Neural progenitor cell (in vitro differentiated cells): ENCODE data around the gene LYPLA2. TPM values are rescaled to one million over a fixed set of nuclear protein-coding genes. Genes with fewer than 3 reads are reported as not detected.
"Not testable (repeated sequence)": the region's sequence is repeated elsewhere in the genome, so short reads cannot be mapped to it uniquely, and the experiment has no call there.

Experiments used
- DNase-seq: peaks from one replicate; pipeline ENCODE4 v3.0.0-alpha.2; 2016; ENCODE audit warnings: low spot score
- H2AFZ ChIP-seq: fragments of 200-600 bp; sonication (generic); replicated peaks from 2 replicates; pipeline ENCODE4 v1.6.1; 2016; ENCODE audit warnings: antibody characterized with exemption
- H3F3A ChIP-seq: fragments of 200-600 bp; sonication (generic); 2 replicates; pipeline ENCODE4 v1.6.1; 2016; ENCODE audit warnings: antibody characterized with exemption, low read depth
- H3K27ac ChIP-seq: fragments of 200-600 bp; sonication (generic); 2 replicates; pipeline ENCODE4 v1.5.1; 2016; ENCODE audit warnings: mild to moderate bottlenecking
- H3K27me3 ChIP-seq: fragments of 200-600 bp; sonication (generic); 2 replicates; pipeline ENCODE4 v1.6.1; 2016; ENCODE audit warnings: mild to moderate bottlenecking, moderate library complexity
- H3K36me3 ChIP-seq: fragments of 200-600 bp; sonication (generic); 2 replicates; pipeline ENCODE4 v1.5.1; 2016
- H3K4me1 ChIP-seq: fragments of 200-600 bp; sonication (generic); 2 replicates; pipeline ENCODE4 v1.6.1; 2016; ENCODE audit warnings: mixed run types
- H3K4me2 ChIP-seq: fragments of 200-600 bp; sonication (generic); 2 replicates; pipeline ENCODE4 v1.6.1; 2016
- H3K4me3 ChIP-seq: fragments of 200-600 bp; sonication (generic); 2 replicates; pipeline ENCODE4 v1.5.1; 2016
- H3K79me2 ChIP-seq: fragments of 200-600 bp; sonication (generic); 2 replicates; pipeline ENCODE4 v1.6.1; 2016; ENCODE audit warnings: low read depth
- H3K9ac ChIP-seq: fragments of 200-600 bp; sonication (generic); 2 replicates; pipeline ENCODE4 v1.6.1; 2016
- H3K9me3 ChIP-seq: fragments of 200-600 bp; sonication (generic); 2 replicates; pipeline ENCODE4 v1.5.1; 2016; ENCODE audit warnings: low read depth
- H4K20me1 ChIP-seq: fragments of 200-600 bp; sonication (generic); 2 replicates; pipeline ENCODE4 v1.6.1; 2016; ENCODE audit warnings: low read depth
- H3K27ac Mint-ChIP-seq: 3 replicates; pipeline ENCODE4 v1.8.0; 2021; ENCODE audit warnings: mixed read lengths
- H3K27me3 Mint-ChIP-seq: 2 replicates; pipeline ENCODE4 v1.8.0; 2022; ENCODE audit warnings: low read depth, mild to moderate bottlenecking, inconsistent platforms, moderate library complexity, mixed read lengths; ENCODE audit not compliant: insufficient read depth
- H3K36me3 Mint-ChIP-seq: 3 replicates; pipeline ENCODE4 v1.8.0; 2021; ENCODE audit warnings: mixed read lengths
- H3K4me1 Mint-ChIP-seq: 3 replicates; pipeline ENCODE4 v1.8.0; 2021; ENCODE audit warnings: mixed read lengths
- H3K4me3 Mint-ChIP-seq: 3 replicates; pipeline ENCODE4 v1.8.0; 2021; ENCODE audit warnings: mild to moderate bottlenecking, moderate library complexity, mixed read lengths
- H3K9me3 Mint-ChIP-seq: 3 replicates; pipeline ENCODE4 v1.8.0; 2020; ENCODE audit warnings: mixed read lengths
- EZH2 ChIP-seq: fragments of 200-600 bp; sonication (generic); IDR thresholded peaks from 2 replicates; pipeline ENCODE4 v1.6.1; 2017; ENCODE audit warnings: antibody characterized with exemption, mild to moderate bottlenecking, moderate library complexity
- EZH2phosphoT487 ChIP-seq: fragments of 200-600 bp; sonication (generic); IDR thresholded peaks from 2 replicates; pipeline ENCODE4 v1.6.1; 2017; ENCODE audit warnings: antibody characterized with exemption
- total RNA-seq: library from RNA; depleted of rRNA; stranded (reverse); fragments of >200 nt; gene quantifications from 2 replicates; pipeline ENCODE4 v1.2.3, GENCODE V29; 2015; ENCODE audit warnings: low replicate concordance
- TF ChIP-seq, protein P1 (sequence below): fragments of 200-600 bp; sonication (generic); IDR thresholded peaks from 2 replicates; pipeline ENCODE4 v1.5.1; 2017; ENCODE audit warnings: antibody characterized with exemption, mild to moderate bottlenecking

Gene LYPLA2
- total RNA-seq, 1 donor from 2014 or later: 41.8 TPM

DNA sequence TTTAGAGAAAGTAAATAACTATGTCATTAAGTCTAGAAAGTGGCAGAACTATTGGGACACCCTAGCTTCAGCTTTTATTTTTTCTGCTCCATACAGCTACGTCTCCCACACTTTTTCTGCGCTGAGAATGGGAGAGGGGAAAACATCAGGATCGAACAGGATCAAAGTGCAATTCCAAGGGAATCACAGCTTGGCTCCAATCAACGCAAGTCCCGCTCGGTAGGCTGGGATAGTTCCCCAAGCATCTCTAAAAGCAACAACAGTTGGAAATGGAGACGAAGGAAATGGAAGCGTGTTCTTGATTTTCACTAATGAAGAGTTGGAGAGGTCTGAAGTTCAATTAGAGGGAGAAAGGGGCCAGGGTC lies 33.7 kb downstream of the LYPLA2 start:
- Histone ChIP-seq H3K27me3 (no peaks in the 10 kb centered on the region), H3K9ac (peak overlapping the region; percentile 87), H4K20me1 (peaks cover 3% of the 10 kb centered on the region), H3F3A (peaks cover 13% of the 10 kb centered on the region), H3K4me3 (peak overlapping the region; percentile 92), H3K9me3 (no peaks in the 10 kb centered on the region), H3K4me2 (peak overlapping the region; percentile 94), H3K36me3 (no peaks in the 10 kb centered on the region), H2AFZ (peak overlapping the region; percentile 52), H3K27ac (peak overlapping the region; percentile 32), H3K4me1 (peaks cover 6% of the 10 kb centered on the region), H3K79me2 (peaks cover 17% of the 10 kb centered on the region)
- no peaks in the 10 kb centered on the region for H3K36me3 Mint-ChIP-seq
- no peaks in the 10 kb centered on the region for H3K9me3 Mint-ChIP-seq
- TF ChIP-seq, protein P1, sequence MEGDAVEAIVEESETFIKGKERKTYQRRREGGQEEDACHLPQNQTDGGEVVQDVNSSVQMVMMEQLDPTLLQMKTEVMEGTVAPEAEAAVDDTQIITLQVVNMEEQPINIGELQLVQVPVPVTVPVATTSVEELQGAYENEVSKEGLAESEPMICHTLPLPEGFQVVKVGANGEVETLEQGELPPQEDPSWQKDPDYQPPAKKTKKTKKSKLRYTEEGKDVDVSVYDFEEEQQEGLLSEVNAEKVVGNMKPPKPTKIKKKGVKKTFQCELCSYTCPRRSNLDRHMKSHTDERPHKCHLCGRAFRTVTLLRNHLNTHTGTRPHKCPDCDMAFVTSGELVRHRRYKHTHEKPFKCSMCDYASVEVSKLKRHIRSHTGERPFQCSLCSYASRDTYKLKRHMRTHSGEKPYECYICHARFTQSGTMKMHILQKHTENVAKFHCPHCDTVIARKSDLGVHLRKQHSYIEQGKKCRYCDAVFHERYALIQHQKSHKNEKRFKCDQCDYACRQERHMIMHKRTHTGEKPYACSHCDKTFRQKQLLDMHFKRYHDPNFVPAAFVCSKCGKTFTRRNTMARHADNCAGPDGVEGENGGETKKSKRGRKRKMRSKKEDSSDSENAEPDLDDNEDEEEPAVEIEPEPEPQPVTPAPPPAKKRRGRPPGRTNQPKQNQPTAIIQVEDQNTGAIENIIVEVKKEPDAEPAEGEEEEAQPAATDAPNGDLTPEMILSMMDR: no peak
- no peak for TF ChIP-seq EZH2
- H3K27me3 Mint-ChIP-seq: no peaks in the 10 kb centered on the region
- peaks cover 16% of the 10 kb centered on the region for H3K4me1 Mint-ChIP-seq
- DNase-seq: peak; percentile 8
- peak overlapping the region; percentile 96 for H3K27ac Mint-ChIP-seq
- peak overlapping the region; percentile 98 for H3K4me3 Mint-ChIP-seq

DNA sequence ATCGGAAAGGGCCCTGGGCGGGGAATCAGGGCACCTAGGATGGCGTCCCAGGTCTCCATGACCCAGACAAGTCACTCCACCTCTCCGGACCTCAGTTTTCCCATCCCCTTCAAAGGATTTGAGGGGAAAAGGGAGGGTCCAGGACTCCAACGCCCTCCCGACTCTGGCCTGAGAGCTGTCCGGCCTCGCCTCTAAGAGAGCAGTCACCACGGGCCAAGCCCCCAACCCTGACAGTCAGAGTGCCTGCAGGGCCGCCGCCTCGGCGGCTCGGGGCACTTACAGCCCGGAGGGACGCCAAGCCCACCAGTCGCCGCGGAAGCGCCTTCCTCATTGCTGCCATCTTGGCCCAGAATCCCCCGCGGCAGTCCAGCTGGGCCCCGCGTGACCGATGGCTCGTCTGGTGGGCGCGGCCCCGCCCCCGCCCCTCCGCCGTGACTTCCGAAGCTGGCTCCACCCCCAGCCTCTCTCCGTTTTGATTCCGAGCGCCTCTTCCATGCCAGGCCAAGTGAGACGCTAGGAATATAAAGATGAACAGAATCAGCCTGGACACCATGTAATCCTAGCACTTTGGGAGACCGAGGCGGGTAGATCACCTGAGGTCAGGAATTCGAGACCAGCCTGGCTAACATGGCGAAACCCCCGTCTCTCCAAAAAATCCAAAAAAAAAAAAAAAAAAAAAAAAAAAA lies 34.3 kb downstream of the LYPLA2 start, which contains the start of gene HMGCL:
HMGCL (minus strand) TSS at position 354 of the 686 bp plus-strand sequence; CDS start at position 340, 14 bp downstream.
- H3K36me3 Mint-ChIP-seq: no peaks in the 10 kb centered on the region

DNA sequence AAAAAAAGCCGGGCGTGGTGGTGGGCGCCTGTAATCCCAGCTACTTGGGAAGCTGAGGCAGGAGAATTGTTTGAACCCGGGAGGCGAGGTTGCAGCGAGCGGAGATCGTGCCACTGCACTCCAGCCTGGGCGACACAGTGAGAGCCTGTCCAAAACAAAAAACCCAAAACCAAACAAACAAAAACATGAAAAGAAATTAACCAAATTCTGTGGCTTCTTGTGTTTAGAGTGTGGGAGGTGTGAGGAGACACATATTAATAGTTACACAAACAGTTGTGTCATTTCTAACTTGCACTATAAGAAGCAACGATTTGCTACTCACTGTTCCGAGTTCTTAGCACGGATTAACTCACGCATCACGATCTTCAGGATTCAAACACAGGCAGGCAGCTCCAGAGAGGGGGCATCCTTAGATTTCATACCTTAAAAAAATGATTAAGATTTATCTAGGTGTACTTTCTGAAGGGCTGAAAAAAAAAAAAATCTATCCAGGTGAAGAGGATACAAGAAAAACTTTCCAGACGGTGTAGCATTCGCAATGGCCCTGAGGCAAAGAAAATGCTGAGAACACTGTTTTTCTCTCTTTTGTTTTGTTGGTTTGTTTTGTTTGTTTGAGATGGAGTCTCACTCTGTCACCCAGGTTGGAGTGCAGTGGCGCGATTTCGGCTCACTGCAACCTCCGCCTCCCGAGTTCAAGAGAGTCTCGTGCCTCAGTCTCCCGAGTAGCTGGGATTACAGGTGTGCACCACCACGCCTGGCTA lies 35.0 kb downstream of the LYPLA2 start:
- peaks cover 16% of the 10 kb centered on the region for H3K4me1 Mint-ChIP-seq
- Histone ChIP-seq H3K4me1 (peaks cover 11% of the 10 kb centered on the region), H4K20me1 (peaks cover 3% of the 10 kb centered on the region), H3K27ac (no peak overlapping the region), H2AFZ (peak overlapping the region; percentile 29), H3K27me3 (no peaks in the 10 kb centered on the region), H3K4me2 (peak overlapping the region; percentile 94), H3K9me3 (no peaks in the 10 kb centered on the region), H3F3A (peaks cover 13% of the 10 kb centered on the region), H3K79me2 (peaks cover 17% of the 10 kb centered on the region), H3K4me3 (peak overlapping the region; percentile 92), H3K36me3 (no peaks in the 10 kb centered on the region), H3K9ac (no peak overlapping the region)
- peak overlapping the region; percentile 98 for H3K4me3 Mint-ChIP-seq
- no peaks in the 10 kb centered on the region for H3K9me3 Mint-ChIP-seq
- H3K36me3 Mint-ChIP-seq: no peaks in the 10 kb centered on the region
- TF ChIP-seq EZH2phosphoT487 (no peak), EZH2 (no peak)
- TF ChIP-seq, protein P1: no peak
- peak overlapping the region; percentile 35 for H3K27ac Mint-ChIP-seq
- H3K27me3 Mint-ChIP-seq: no peaks in the 10 kb centered on the region
- no peak for DNase-seq

More for the DNA sequence above, 34.3 kb downstream of the LYPLA2 start, which contains the start of gene HMGCL:
- H3K27me3 Mint-ChIP-seq: no peaks in the 10 kb centered on the region
- Histone ChIP-seq H4K20me1 (peaks cover 3% of the 10 kb centered on the region), H3K4me1 (peaks cover 9% of the 10 kb centered on the region), H3K4me3 (peak within 1 kb of the TSS; percentile 92), H3K4me2 (peak within 1 kb of the TSS; percentile 94), H3K27ac (peak within 1 kb of the TSS; percentile 32), H3K79me2 (peaks cover 17% of the 10 kb centered on the region), H3F3A (peaks cover 13% of the 10 kb centered on the region), H3K9me3 (no peaks in the 10 kb centered on the region), H3K9ac (peak within 1 kb of the TSS; percentile 87), H2AFZ (peak within 1 kb of the TSS; percentile 52), H3K27me3 (no peaks in the 10 kb centered on the region), H3K36me3 (no peaks in the 10 kb centered on the region)
- H3K9me3 Mint-ChIP-seq: no peaks in the 10 kb centered on the region
- TF ChIP-seq EZH2phosphoT487 (no peak), EZH2 (no peak)
- H3K4me3 Mint-ChIP-seq: peak within 1 kb of the TSS; percentile 98
- H3K27ac Mint-ChIP-seq: peak within 1 kb of the TSS; percentile 96
- peaks cover 16% of the 10 kb centered on the region for H3K4me1 Mint-ChIP-seq
- DNase-seq: peak; percentile 93

DNA sequence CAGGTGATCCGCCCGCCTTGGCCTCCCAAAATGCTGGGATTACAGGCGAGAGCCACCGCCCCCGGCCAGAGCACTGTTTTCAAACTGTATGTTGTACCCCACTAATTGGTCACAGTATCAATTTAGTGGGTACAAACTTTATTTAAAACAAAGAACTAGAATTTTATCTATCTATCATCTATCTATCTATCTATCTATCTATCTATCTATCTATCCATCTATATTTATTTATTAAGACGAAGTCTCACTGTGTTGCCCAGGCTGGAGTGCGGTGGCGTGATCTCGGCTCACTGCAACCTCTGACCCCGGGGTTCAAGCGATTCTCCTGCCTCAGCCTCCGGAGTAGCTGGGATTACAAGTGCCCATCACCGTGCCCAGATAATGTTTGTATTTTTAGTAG lies 35.6 kb downstream of the LYPLA2 start:
- not testable (repeated sequence) for H3K9me3 Mint-ChIP-seq, H3K27ac ChIP-seq, H2AFZ ChIP-seq, H3K4me2 ChIP-seq, H3K36me3 Mint-ChIP-seq, H3K36me3 ChIP-seq, H3K9me3 ChIP-seq, H3K9ac ChIP-seq, DNase-seq, H3K4me3 Mint-ChIP-seq, H4K20me1 ChIP-seq, H3K27me3 ChIP-seq, H3K27ac Mint-ChIP-seq, H3K27me3 Mint-ChIP-seq, H3K4me3 ChIP-seq
- Histone ChIP-seq H3K4me1 (peaks cover 11% of the 10 kb centered on the region), H3K79me2 (peaks cover 17% of the 10 kb centered on the region), H3F3A (peaks cover 13% of the 10 kb centered on the region)
- peaks cover 16% of the 10 kb centered on the region for H3K4me1 Mint-ChIP-seq
